Astrocyte (in vitro differentiated cells and primary cell): ENCODE measurements around the gene MED15. TPM values are rescaled to one million over a fixed set of nuclear protein-coding genes. Genes with fewer than 3 reads are reported as not detected.

ENCODE experiments used
- DNase-seq: peaks from one replicate; pipeline ENCODE4 v3.0.0-alpha.2; 2010; ENCODE audit warnings: low read depth
- FAIRE-seq: peaks from 2 replicates; lab custom pipeline; 2011; peaks lifted over from hg19 to GRCh38; lab: Jason Lieb, UNC
- H2AFZ ChIP-seq: 2 replicates; pipeline ENCODE4 v1.6.0; 2012; ENCODE audit warnings: low read depth, low read length, inconsistent platforms
- H3K27ac ChIP-seq: 2 replicates; pipeline ENCODE4 v1.5.1; 2011; ENCODE audit warnings: low read depth, low read length, inconsistent platforms
- H3K27me3 ChIP-seq: 2 replicates; pipeline ENCODE4 v1.6.0; 2011; ENCODE audit warnings: low read length, inconsistent platforms; ENCODE audit not compliant: insufficient read depth
- H3K36me3 ChIP-seq: 2 replicates; pipeline ENCODE4 v1.5.1; 2011; ENCODE audit warnings: low read length, inconsistent platforms; ENCODE audit not compliant: insufficient read depth
- H3K4me1 ChIP-seq: 2 replicates; pipeline ENCODE4 v1.5.1; 2011; ENCODE audit warnings: low read length, inconsistent platforms; ENCODE audit not compliant: insufficient read depth
- H3K4me2 ChIP-seq: 2 replicates; pipeline ENCODE4 v1.6.0; 2012; ENCODE audit warnings: low read length, inconsistent platforms
- H3K4me3 ChIP-seq: 2 replicates; pipeline ENCODE4 v1.5.1; 2011; ENCODE audit warnings: low read depth, mild to moderate bottlenecking, low read length, inconsistent platforms; ENCODE audit not compliant: insufficient read depth
- H3K79me2 ChIP-seq: 2 replicates; pipeline ENCODE4 v1.6.0; 2012; ENCODE audit warnings: mild to moderate bottlenecking, low read length, inconsistent platforms; ENCODE audit not compliant: insufficient read depth
- H3K9ac ChIP-seq: 2 replicates; pipeline ENCODE4 v1.6.0; 2012; ENCODE audit warnings: mild to moderate bottlenecking, low read length, inconsistent platforms
- H3K9me3 ChIP-seq: 2 replicates; pipeline ENCODE4 v1.5.1; 2012; ENCODE audit warnings: low read depth, mild to moderate bottlenecking, low read length, inconsistent platforms; ENCODE audit not compliant: insufficient read depth
- H4K20me1 ChIP-seq: 2 replicates; pipeline ENCODE4 v1.6.0; 2012; ENCODE audit warnings: low read length, inconsistent platforms; ENCODE audit not compliant: insufficient read depth
- H3K27ac Mint-ChIP-seq: one replicate; pipeline ENCODE4 v1.8.0; 2021; ENCODE audit warnings: mild to moderate bottlenecking, mixed read lengths; ENCODE audit not compliant: unreplicated experiment
- H3K27me3 Mint-ChIP-seq: one replicate; pipeline ENCODE4 v1.8.0; 2021; ENCODE audit warnings: low read depth, mixed read lengths; ENCODE audit not compliant: unreplicated experiment
- H3K36me3 Mint-ChIP-seq: one replicate; pipeline ENCODE4 v1.8.0; 2021; ENCODE audit warnings: low read depth, mixed read lengths; ENCODE audit not compliant: unreplicated experiment
- H3K4me1 Mint-ChIP-seq: one replicate; pipeline ENCODE4 v1.8.0; 2021; ENCODE audit warnings: low read depth, mixed read lengths; ENCODE audit not compliant: unreplicated experiment
- H3K4me3 Mint-ChIP-seq: one replicate; pipeline ENCODE4 v1.8.0; 2021; ENCODE audit warnings: mild to moderate bottlenecking, moderate library complexity, mixed read lengths; ENCODE audit not compliant: unreplicated experiment
- H3K9me3 Mint-ChIP-seq: one replicate; pipeline ENCODE4 v1.8.0; 2021; ENCODE audit warnings: mild to moderate bottlenecking, mixed read lengths; ENCODE audit not compliant: unreplicated experiment
- EZH2 ChIP-seq: IDR thresholded peaks from 2 replicates; pipeline ENCODE4 v1.6.1; 2012; ENCODE audit warnings: mild to moderate bottlenecking, low read length, inconsistent platforms; ENCODE audit not compliant: insufficient read depth
- total RNA-seq: library from RNA; stranded (reverse); gene quantifications from 2 replicates; pipeline ENCODE4 v1.2.1, GENCODE V29; 2021
- TF ChIP-seq, protein P1 (sequence below): IDR thresholded peaks from 2 replicates; pipeline ENCODE4 v1.5.1; 2011; ENCODE audit warnings: low read depth, mild to moderate bottlenecking, inconsistent platforms, low read length, moderate library complexity; ENCODE audit not compliant: insufficient read depth

Gene MED15
- total RNA-seq, 1 donor from 2014 or later = 153 TPM

DNA sequence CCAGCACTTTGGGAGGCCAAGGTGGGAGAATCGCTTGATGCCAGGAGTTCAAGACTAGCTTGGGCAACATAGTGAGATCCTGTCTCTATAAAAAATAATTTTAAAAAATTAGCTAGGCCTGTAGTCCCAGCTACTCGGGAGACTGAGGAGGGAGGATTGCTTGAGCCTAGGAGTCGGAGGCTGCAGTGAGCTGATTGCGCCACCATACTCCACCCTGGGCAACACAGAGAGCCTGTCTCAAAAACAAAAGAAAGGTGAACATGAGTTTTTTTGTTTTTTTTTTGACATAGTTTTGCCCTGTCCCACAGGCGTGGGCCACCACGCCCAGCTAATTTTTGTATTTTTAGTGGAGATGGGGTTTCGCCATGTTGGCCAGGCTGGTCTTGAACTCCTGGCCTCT lies 17.6 kb downstream of the MED15 start:
- peaks cover 82% of the 10 kb centered on the region for H4K20me1 ChIP-seq
- no peak for FAIRE-seq

DNA sequence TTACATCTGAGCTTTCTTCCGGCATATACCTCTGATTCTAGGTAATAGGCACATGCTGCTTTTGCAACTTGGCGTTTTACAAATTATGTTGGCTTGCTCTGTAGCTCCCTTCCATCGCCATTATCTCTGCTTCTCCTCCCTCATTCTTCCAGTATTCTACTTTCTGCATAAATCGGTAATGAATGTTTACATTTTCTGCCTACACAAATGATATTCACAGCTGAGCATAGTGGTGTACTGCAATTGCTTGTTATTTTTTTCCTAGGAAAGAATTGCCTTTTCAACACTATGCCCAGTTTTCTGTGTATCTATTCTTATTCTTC lies 18.9 kb downstream of the MED15 start:
- Mint-ChIP-seq H3K27me3 (no peaks in the 10 kb centered on the region), H3K36me3 (peaks cover 24% of the 10 kb centered on the region), H3K4me1 (peaks cover 57% of the 10 kb centered on the region), H3K27ac (peak overlapping the region; percentile 75), H3K9me3 (no peaks in the 10 kb centered on the region), H3K4me3 (peak overlapping the region; percentile 9)
- peak overlapping the region; percentile 74 for H3K27ac ChIP-seq
- no peak for DNase-seq
- peaks cover 56% of the 10 kb centered on the region for H3K4me1 ChIP-seq
- H3K79me2 ChIP-seq = peaks cover 90% of the 10 kb centered on the region
- no peak overlapping the region for H2AFZ ChIP-seq
- H4K20me1 ChIP-seq = peaks cover 85% of the 10 kb centered on the region
- TF ChIP-seq, protein P1, sequence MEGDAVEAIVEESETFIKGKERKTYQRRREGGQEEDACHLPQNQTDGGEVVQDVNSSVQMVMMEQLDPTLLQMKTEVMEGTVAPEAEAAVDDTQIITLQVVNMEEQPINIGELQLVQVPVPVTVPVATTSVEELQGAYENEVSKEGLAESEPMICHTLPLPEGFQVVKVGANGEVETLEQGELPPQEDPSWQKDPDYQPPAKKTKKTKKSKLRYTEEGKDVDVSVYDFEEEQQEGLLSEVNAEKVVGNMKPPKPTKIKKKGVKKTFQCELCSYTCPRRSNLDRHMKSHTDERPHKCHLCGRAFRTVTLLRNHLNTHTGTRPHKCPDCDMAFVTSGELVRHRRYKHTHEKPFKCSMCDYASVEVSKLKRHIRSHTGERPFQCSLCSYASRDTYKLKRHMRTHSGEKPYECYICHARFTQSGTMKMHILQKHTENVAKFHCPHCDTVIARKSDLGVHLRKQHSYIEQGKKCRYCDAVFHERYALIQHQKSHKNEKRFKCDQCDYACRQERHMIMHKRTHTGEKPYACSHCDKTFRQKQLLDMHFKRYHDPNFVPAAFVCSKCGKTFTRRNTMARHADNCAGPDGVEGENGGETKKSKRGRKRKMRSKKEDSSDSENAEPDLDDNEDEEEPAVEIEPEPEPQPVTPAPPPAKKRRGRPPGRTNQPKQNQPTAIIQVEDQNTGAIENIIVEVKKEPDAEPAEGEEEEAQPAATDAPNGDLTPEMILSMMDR = no peak
- no peak for TF ChIP-seq EZH2
- H3K36me3 ChIP-seq = peaks cover 11% of the 10 kb centered on the region
- H3K4me2 ChIP-seq = peak overlapping the region; percentile 75
- no peaks in the 10 kb centered on the region for H3K27me3 ChIP-seq
- H3K9me3 ChIP-seq = no peaks in the 10 kb centered on the region
- peak overlapping the region; percentile 55 for H3K9ac ChIP-seq
- FAIRE-seq = no peak
- no peak overlapping the region for H3K4me3 ChIP-seq

More for the DNA sequence above, 17.6 kb downstream of the MED15 start:
- peaks cover 55% of the 10 kb centered on the region for H3K4me1 Mint-ChIP-seq
- DNase-seq = no peak
- TF ChIP-seq EZH2 = no peak
- TF ChIP-seq, protein P1 = no peak
- H2AFZ ChIP-seq = no peak overlapping the region
- H3K4me1 ChIP-seq = peaks cover 52% of the 10 kb centered on the region
- no peaks in the 10 kb centered on the region for H3K9me3 Mint-ChIP-seq
- peaks cover 96% of the 10 kb centered on the region for H3K79me2 ChIP-seq
- no peak overlapping the region for H3K27ac Mint-ChIP-seq
- no peaks in the 10 kb centered on the region for H3K27me3 Mint-ChIP-seq
- no peak overlapping the region for H3K9ac ChIP-seq
- H3K9me3 ChIP-seq = no peaks in the 10 kb centered on the region
- H3K4me2 ChIP-seq = no peak overlapping the region
- H3K27me3 ChIP-seq = no peaks in the 10 kb centered on the region
- no peak overlapping the region for H3K4me3 ChIP-seq
- peaks cover 15% of the 10 kb centered on the region for H3K36me3 ChIP-seq
- H3K4me3 Mint-ChIP-seq = no peak overlapping the region
- peaks cover 18% of the 10 kb centered on the region for H3K36me3 Mint-ChIP-seq
- H3K27ac ChIP-seq = no peak overlapping the region

DNA sequence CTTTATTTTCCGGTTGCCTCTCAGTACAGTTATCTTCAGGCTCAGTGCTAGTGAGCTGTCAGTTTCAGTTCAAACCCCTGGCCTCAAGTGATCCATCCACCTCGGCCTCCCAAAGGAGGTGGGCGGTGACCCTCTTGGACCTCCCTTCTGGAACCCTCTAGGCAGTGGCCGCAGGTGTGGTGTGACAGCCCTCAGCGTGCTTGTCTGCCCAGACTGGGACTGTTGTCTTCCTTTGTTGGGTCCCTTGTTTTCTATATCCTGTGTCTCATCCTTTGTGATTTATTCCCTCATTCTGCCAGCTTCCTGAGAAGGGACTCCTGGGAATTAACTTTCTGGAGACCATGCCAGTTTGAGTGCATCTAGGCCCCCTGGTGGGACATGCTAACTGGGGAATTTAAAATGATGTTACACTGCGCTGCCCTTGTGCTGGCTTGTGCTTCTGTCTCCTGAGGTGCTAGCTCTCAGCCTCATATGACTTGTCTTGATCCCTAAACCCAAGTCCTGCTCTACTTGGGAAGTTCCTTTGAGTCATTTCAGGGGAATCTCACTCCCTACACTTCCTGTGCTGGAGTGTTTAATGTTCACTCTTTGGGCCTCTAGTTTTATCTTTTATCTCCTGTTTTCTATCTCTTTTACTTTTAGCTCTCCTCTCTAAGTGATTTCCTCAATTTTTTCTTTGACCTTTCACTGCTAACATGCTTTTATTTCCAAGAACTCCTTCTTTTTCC lies 19.4 kb downstream of the MED15 start:
- H3K4me2 ChIP-seq = peak overlapping the region; percentile 75
- no peaks in the 10 kb centered on the region for H3K9me3 ChIP-seq
- Mint-ChIP-seq H3K27me3 (no peaks in the 10 kb centered on the region), H3K4me1 (peaks cover 61% of the 10 kb centered on the region), H3K27ac (peak overlapping the region; percentile 75), H3K36me3 (peaks cover 24% of the 10 kb centered on the region), H3K4me3 (peak overlapping the region; percentile 52), H3K9me3 (no peaks in the 10 kb centered on the region)
- no peak overlapping the region for H3K4me3 ChIP-seq
- H4K20me1 ChIP-seq = peaks cover 88% of the 10 kb centered on the region
- peaks cover 11% of the 10 kb centered on the region for H3K36me3 ChIP-seq
- H3K4me1 ChIP-seq = peaks cover 61% of the 10 kb centered on the region
- peak overlapping the region; percentile 55 for H3K9ac ChIP-seq
- DNase-seq (peak; percentile 83), FAIRE-seq (peak; percentile 34)
- no peak overlapping the region for H2AFZ ChIP-seq
- H3K79me2 ChIP-seq = peaks cover 88% of the 10 kb centered on the region
- peak overlapping the region; percentile 74 for H3K27ac ChIP-seq
- TF ChIP-seq, protein P1 = peak; percentile 12
- TF ChIP-seq EZH2 = no peak
- H3K27me3 ChIP-seq = no peaks in the 10 kb centered on the region
